Liver (tissue), 9 donors: ENCODE data around the gene GRM1. TPM values are rescaled to one million over a fixed set of nuclear protein-coding genes. Genes with fewer than 3 reads are reported as not detected.

Source experiments
- DNase-seq: peaks from one replicate; pipeline ENCODE4 v3.0.0-alpha.2; 2017; ENCODE audit warnings: low spot score
- H3K27ac ChIP-seq, 2 donors: one replicate each; pipeline ENCODE4 v1.7.0; 2013; ENCODE audit warnings: inconsistent platforms in 2 of 2, low read length in 2 of 2, control low read depth in 1 of 2, low read depth in 1 of 2, mild to moderate bottlenecking in 1 of 2
- H3K27me3 ChIP-seq, 4 donors: one replicate each; pipeline versions ENCODE4 v1.6.1 to v1.7.0; 2013; ENCODE audit warnings: low read length in 3 of 4, inconsistent platforms in 1 of 4, mild to moderate bottlenecking in 1 of 4, moderate library complexity in 1 of 4; ENCODE audit not compliant: control insufficient read depth in 4 of 4, insufficient read depth in 4 of 4
- H3K36me3 ChIP-seq, 4 donors: one replicate each; pipeline versions ENCODE4 v1.6.1 to v1.7.0; 2013; ENCODE audit warnings: low read length in 3 of 4, mild to moderate bottlenecking in 3 of 4, low read depth in 1 of 4, moderate library complexity in 1 of 4; ENCODE audit not compliant: control insufficient read depth in 4 of 4, insufficient read depth in 3 of 4
- H3K4me1 ChIP-seq, 4 donors: one replicate each; pipeline versions ENCODE4 v1.6.1 to v1.7.0; 2013; ENCODE audit warnings: low read length in 3 of 4, mild to moderate bottlenecking in 3 of 4, moderate library complexity in 1 of 4; ENCODE audit not compliant: control insufficient read depth in 4 of 4, insufficient read depth in 4 of 4
- H3K4me3 ChIP-seq, 3 donors: one replicate each; pipeline versions ENCODE4 v1.6.1 to v1.7.0; 2013; ENCODE audit warnings: low read length in 3 of 3, control low read depth in 1 of 3, low read depth in 1 of 3, mild to moderate bottlenecking in 1 of 3
- H3K9ac ChIP-seq, 2 donors: one replicate each; pipeline ENCODE4 v1.7.0; 2013; ENCODE audit warnings: low read length in 2 of 2, mild to moderate bottlenecking in 2 of 2, moderate library complexity in 2 of 2, control low read depth in 1 of 2, low read depth in 1 of 2
- H3K9me3 ChIP-seq, 4 donors: one replicate each; pipeline versions ENCODE4 v1.6.1 to v1.7.0; 2013; ENCODE audit warnings: low read length in 3 of 4; ENCODE audit not compliant: control insufficient read depth in 4 of 4
- ATF3 ChIP-seq: IDR thresholded peaks from 2 replicates; pipeline ENCODE4 v1.6.1; 2016; ENCODE audit warnings: antibody characterized with exemption
- EGR1 ChIP-seq, 2 donors: IDR thresholded peaks; 2 replicates each; pipeline ENCODE4 v1.6.1; 2016 to 2018; ENCODE audit warnings: antibody characterized with exemption in 2 of 2, low read depth in 2 of 2
- FOXA1 ChIP-seq: IDR thresholded peaks from 2 replicates; pipeline ENCODE4 v1.6.1; 2016; ENCODE audit warnings: antibody characterized with exemption
- FOXA2 ChIP-seq: IDR thresholded peaks from 2 replicates; pipeline ENCODE4 v1.6.1; 2016; ENCODE audit warnings: antibody characterized with exemption
- GABPA ChIP-seq, 2 donors: IDR thresholded peaks in 1 of 2; conservative IDR thresholded peaks in 1 of 2; 2 replicates each; pipeline ENCODE4 v1.6.1; 2016; ENCODE audit warnings: antibody characterized with exemption in 2 of 2, mild to moderate bottlenecking in 1 of 2, moderate library complexity in 1 of 2
- HNF4A ChIP-seq, 2 donors: conservative IDR thresholded peaks; 2 replicates each; pipeline ENCODE4 v1.6.1; 2016; ENCODE audit warnings: antibody characterized with exemption in 2 of 2, mild to moderate bottlenecking in 2 of 2
- HNF4G ChIP-seq: IDR thresholded peaks from 2 replicates; pipeline ENCODE4 v1.6.1; 2016; ENCODE audit warnings: antibody characterized with exemption
- JUND ChIP-seq, 2 donors: IDR thresholded peaks; 2 replicates each; pipeline ENCODE4 v1.6.1; 2016; ENCODE audit warnings: antibody characterized with exemption in 2 of 2
- MAX ChIP-seq: IDR thresholded peaks from 2 replicates; pipeline ENCODE4 v1.6.1; 2016; ENCODE audit warnings: antibody characterized with exemption
- NR2F2 ChIP-seq: IDR thresholded peaks from 2 replicates; pipeline ENCODE4 v1.6.1; 2016; ENCODE audit warnings: antibody characterized with exemption
- RAD21 ChIP-seq, 2 donors: IDR thresholded peaks; 2 replicates each; pipeline ENCODE4 v1.6.1; 2016; ENCODE audit warnings: antibody characterized with exemption in 2 of 2, mild to moderate bottlenecking in 2 of 2
- RXRA ChIP-seq, 2 donors: IDR thresholded peaks; 2 replicates each; pipeline ENCODE4 v1.6.1; 2017 to 2018; ENCODE audit warnings: antibody characterized with exemption in 2 of 2, mild to moderate bottlenecking in 1 of 2
- SP1 ChIP-seq: IDR thresholded peaks from 2 replicates; pipeline ENCODE4 v1.6.1; 2018; ENCODE audit warnings: antibody characterized with exemption, mild to moderate bottlenecking
- TAF1 ChIP-seq: conservative IDR thresholded peaks from 2 replicates; pipeline ENCODE4 v1.6.1; 2016; ENCODE audit warnings: antibody characterized with exemption, mild to moderate bottlenecking
- YY1 ChIP-seq: IDR thresholded peaks from 2 replicates; pipeline ENCODE4 v1.6.1; 2016; ENCODE audit warnings: antibody characterized with exemption, mild to moderate bottlenecking
- ZBTB33 ChIP-seq: IDR thresholded peaks from 2 replicates; pipeline ENCODE4 v1.6.1; 2016; ENCODE audit warnings: antibody characterized with exemption
- WGBS: extraction: QIAGEN DNeasy Blood & Tissue Kit; methylation state at CpG from one replicate; pipeline ENCODE4 v1.1.7; 2013; 5-methylcytosine and 5-hydroxymethylcytosine counted together
- polyA plus RNA-seq, 2 donors: library from polyadenylated mRNA; stranded (reverse) in 1 of 2; unstranded in 1 of 2; fragments of 200-250 nt in 1 of 2; fragments of >200 nt in 1 of 2; fragmentation: Nextera tagmentation in 1 of 2; extraction: Ambion mirVana in 1 of 2; gene quantifications; one replicate each; pipeline versions ENCODE4 v1.2.1 to v1.2.3, GENCODE V29; 2013 to 2015
- total RNA-seq, 2 donors: library from RNA; depleted of rRNA; stranded (reverse); fragments of >200 nt; gene quantifications; one replicate each; pipeline ENCODE4 v1.2.3, GENCODE V29; 2014
- TF ChIP-seq, protein P1 (sequence below): IDR thresholded peaks from 2 replicates; pipeline ENCODE4 v1.6.1; 2016; ENCODE audit warnings: antibody characterized with exemption, mild to moderate bottlenecking
- TF ChIP-seq, protein P2 (sequence below): fragments of 150-350 bp; IDR thresholded peaks from 2 replicates; pipeline ENCODE4 v1.5.1; 2017; ENCODE audit warnings: improper control_type of control experiment, low read depth, low read length; ENCODE audit not compliant: missing input control
- donor health status: healthy.
- donor health status: healthy.
- donor health status: healthy.
- donor health status: healthy.
- donor health status: healthy.

GRM1 gene
- total and polyA plus RNA-seq, 4 donors = under 0.01 to 0.05 (median 0.01) TPM; not detected in 1

- no peak for DNase-seq
- H3K9me3 ChIP-seq = no peaks in the 10 kb centered on the region
- no peak overlapping the region for H3K9ac ChIP-seq
- H3K4me3 ChIP-seq = no peak overlapping the region
- H3K27me3 ChIP-seq = no peaks in the 10 kb centered on the region
- H3K36me3 ChIP-seq = no peaks in the 10 kb centered on the region
- no peak overlapping the region for H3K27ac ChIP-seq
- no peak for TF ChIP-seq HNF4A (conservative IDR thresholded peaks at IDR 0.05)
- no peak for TF ChIP-seq FOXA2
- no peak for TF ChIP-seq TAF1
- TF ChIP-seq, protein P1, sequence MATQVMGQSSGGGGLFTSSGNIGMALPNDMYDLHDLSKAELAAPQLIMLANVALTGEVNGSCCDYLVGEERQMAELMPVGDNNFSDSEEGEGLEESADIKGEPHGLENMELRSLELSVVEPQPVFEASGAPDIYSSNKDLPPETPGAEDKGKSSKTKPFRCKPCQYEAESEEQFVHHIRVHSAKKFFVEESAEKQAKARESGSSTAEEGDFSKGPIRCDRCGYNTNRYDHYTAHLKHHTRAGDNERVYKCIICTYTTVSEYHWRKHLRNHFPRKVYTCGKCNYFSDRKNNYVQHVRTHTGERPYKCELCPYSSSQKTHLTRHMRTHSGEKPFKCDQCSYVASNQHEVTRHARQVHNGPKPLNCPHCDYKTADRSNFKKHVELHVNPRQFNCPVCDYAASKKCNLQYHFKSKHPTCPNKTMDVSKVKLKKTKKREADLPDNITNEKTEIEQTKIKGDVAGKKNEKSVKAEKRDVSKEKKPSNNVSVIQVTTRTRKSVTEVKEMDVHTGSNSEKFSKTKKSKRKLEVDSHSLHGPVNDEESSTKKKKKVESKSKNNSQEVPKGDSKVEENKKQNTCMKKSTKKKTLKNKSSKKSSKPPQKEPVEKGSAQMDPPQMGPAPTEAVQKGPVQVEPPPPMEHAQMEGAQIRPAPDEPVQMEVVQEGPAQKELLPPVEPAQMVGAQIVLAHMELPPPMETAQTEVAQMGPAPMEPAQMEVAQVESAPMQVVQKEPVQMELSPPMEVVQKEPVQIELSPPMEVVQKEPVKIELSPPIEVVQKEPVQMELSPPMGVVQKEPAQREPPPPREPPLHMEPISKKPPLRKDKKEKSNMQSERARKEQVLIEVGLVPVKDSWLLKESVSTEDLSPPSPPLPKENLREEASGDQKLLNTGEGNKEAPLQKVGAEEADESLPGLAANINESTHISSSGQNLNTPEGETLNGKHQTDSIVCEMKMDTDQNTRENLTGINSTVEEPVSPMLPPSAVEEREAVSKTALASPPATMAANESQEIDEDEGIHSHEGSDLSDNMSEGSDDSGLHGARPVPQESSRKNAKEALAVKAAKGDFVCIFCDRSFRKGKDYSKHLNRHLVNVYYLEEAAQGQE = no peak
- no peak for TF ChIP-seq HNF4G
- TF ChIP-seq ZBTB33 = no peak
- TF ChIP-seq, protein P2, sequence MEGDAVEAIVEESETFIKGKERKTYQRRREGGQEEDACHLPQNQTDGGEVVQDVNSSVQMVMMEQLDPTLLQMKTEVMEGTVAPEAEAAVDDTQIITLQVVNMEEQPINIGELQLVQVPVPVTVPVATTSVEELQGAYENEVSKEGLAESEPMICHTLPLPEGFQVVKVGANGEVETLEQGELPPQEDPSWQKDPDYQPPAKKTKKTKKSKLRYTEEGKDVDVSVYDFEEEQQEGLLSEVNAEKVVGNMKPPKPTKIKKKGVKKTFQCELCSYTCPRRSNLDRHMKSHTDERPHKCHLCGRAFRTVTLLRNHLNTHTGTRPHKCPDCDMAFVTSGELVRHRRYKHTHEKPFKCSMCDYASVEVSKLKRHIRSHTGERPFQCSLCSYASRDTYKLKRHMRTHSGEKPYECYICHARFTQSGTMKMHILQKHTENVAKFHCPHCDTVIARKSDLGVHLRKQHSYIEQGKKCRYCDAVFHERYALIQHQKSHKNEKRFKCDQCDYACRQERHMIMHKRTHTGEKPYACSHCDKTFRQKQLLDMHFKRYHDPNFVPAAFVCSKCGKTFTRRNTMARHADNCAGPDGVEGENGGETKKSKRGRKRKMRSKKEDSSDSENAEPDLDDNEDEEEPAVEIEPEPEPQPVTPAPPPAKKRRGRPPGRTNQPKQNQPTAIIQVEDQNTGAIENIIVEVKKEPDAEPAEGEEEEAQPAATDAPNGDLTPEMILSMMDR = no peak
- TF ChIP-seq SP1 = no peak
- TF ChIP-seq RAD21 (IDR thresholded peaks at IDR 0.05) = no peak
- TF ChIP-seq YY1 = no peak
- TF ChIP-seq ATF3 = no peak
- TF ChIP-seq GABPA (IDR thresholded peaks at IDR 0.05 in 1 of 2, conservative IDR thresholded peaks at IDR 0.05 in 1 of 2) = no peak
- TF ChIP-seq NR2F2 = no peak
- TF ChIP-seq JUND (IDR thresholded peaks at IDR 0.05) = no peak
- TF ChIP-seq MAX = no peak
- no peak for TF ChIP-seq RXRA (IDR thresholded peaks at IDR 0.05)
- TF ChIP-seq FOXA1 = no peak
- H3K4me1 ChIP-seq = no peaks in the 10 kb centered on the region
These were observed 244.6 kb downstream of the GRM1 start for GRCh38 chr6:146273490-146273889.

DNA sequence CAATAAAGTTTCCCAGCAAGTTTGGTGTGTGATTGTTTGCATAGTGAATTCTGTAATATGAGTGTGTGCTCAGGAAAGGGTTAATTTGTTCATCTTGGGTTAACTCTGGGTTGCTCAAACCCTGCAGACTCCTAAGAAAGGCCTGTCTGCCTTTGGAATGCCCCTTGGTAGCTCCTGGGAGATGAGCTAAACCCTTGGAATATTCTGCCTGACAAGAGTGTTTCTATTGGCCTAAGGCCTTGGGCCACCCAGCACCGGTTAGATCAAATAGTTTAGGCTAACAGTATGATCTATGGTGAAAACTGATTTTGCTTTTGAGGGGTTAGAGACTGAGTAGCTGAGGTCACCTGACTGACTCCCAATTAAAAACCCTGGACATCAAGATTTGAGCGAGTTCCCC lies 248.3 kb downstream of the GRM1 start:
- no peak overlapping the region for H3K9ac ChIP-seq
- no peaks in the 10 kb centered on the region for H3K4me1 ChIP-seq
- 81% methylated on average over 2 of the region's 2 CpGs for WGBS
- no peaks in the 10 kb centered on the region for H3K27me3 ChIP-seq
- no peak for DNase-seq
- H3K9me3 ChIP-seq = no peaks in the 10 kb centered on the region
- no peak overlapping the region for H3K27ac ChIP-seq
- H3K4me3 ChIP-seq = no peak overlapping the region
- H3K36me3 ChIP-seq = no peaks in the 10 kb centered on the region
- no peak for TF ChIP-seq EGR1 (IDR thresholded peaks at IDR 0.05; ENCODE audit: low read depth in 2 of 2)
- TF ChIP-seq FOXA1 = no peak
- TF ChIP-seq MAX = no peak
- no peak for TF ChIP-seq GABPA (IDR thresholded peaks at IDR 0.05 in 1 of 2, conservative IDR thresholded peaks at IDR 0.05 in 1 of 2)
- TF ChIP-seq NR2F2 = no peak
- no peak for TF ChIP-seq YY1
- TF ChIP-seq FOXA2 = no peak
- TF ChIP-seq SP1 = no peak
- TF ChIP-seq JUND (IDR thresholded peaks at IDR 0.05) = no peak
- TF ChIP-seq, protein P2 = no peak
- no peak for TF ChIP-seq RAD21 (IDR thresholded peaks at IDR 0.05)
- TF ChIP-seq HNF4A (conservative IDR thresholded peaks at IDR 0.05) = no peak
- TF ChIP-seq, protein P1 = no peak
